GM18951 (cell line): ENCODE data around the gene JUP.

ENCODE experiments used
- POLR2A ChIP-seq: IDR thresholded peaks from 4 replicates; pipeline ENCODE4 v1.6.1; 2011; ENCODE audit warnings: mild to moderate bottlenecking; ENCODE audit not compliant: insufficient read length, insufficient read depth; ENCODE audit errors: extremely low read depth
- in situ Hi-C: fragments of 300-500 bp; cut with MboI; formaldehyde crosslinking; loops from one replicate; pipeline ENCODE4 v1.12.0; 2022; ENCODE audit warnings: low sequenced_read_pairs, mixed read lengths, inconsistent platforms; ENCODE audit not compliant: unreplicated experiment

JUP gene

GRCh38 chr17:41730479-41730878 is 56.0 kb downstream of the JUP start:
- in situ Hi-C loops = no loop called here
- TF ChIP-seq POLR2A = no peak

GRCh38 chr17:41728056-41728455 is 58.5 kb downstream of the JUP start:
- in situ Hi-C loops = no loop called here
- TF ChIP-seq POLR2A = no peak

- in situ Hi-C loops = no loop called here
- no peak for TF ChIP-seq POLR2A
These were observed 61.4 kb downstream of the JUP start for GRCh38 chr17:41725134-41725533.

- in situ Hi-C loops = no loop called here
- TF ChIP-seq POLR2A = no peak
These were observed 61.9 kb downstream of the JUP start for GRCh38 chr17:41724476-41725050.

- TF ChIP-seq POLR2A = no peak
- in situ Hi-C loops = no loop called here
These were observed 62.6 kb downstream of the JUP start for GRCh38 chr17:41723801-41724475.

GRCh38 chr17:41722231-41722630 is 64.3 kb downstream of the JUP start:
- TF ChIP-seq POLR2A = no peak
- in situ Hi-C loops = no loop called here

GRCh38 chr17:41718287-41718645 is 68.2 kb downstream of the JUP start:
- TF ChIP-seq POLR2A = no peak
- in situ Hi-C loops = no loop called here

GRCh38 chr17:41717408-41718286 is 68.9 kb downstream of the JUP start:
- in situ Hi-C loops = no loop called here
- TF ChIP-seq POLR2A = no peak

- no peak for TF ChIP-seq POLR2A
- in situ Hi-C loops = no loop called here
These were observed 74.7 kb downstream of the JUP start, which contains the start of gene GAST for GRCh38 chr17:41711669-41712400. Gene GAST, plus strand, starts transcription at chr17:41712331. Its CDS starts 3,106 bp downstream, at chr17:41715437.

- in situ Hi-C loops = no loop called here
- TF ChIP-seq POLR2A = no peak
These were observed 75.9 kb downstream of the JUP start for GRCh38 chr17:41710472-41711090.

- in situ Hi-C loops = no loop called here
- no peak for TF ChIP-seq POLR2A
These were observed 78.5 kb downstream of the JUP start for GRCh38 chr17:41707803-41708669.
